K562 (cell line): ENCODE results near the gene TP73. TPM values are rescaled to one million over a fixed set of nuclear protein-coding genes. Genes with fewer than 3 reads are reported as not detected.
A peak's percentile ranks its signal among the peaks of the same experiment; 100 is the strongest.

ENCODE experiments used
- BHLHE40 ChIP-seq: IDR thresholded peaks from 2 replicates; pipeline ENCODE4 v1.6.1; 2011; ENCODE audit warnings: low read length, improper control_type of control experiment
- CBFA2T3 ChIP-seq: fragments of 450-650 bp; IDR thresholded peaks from 2 replicates; pipeline ENCODE4 v1.6.1; 2017
- CBX2 ChIP-seq: fragments of 200-600 bp; sonication (generic); IDR thresholded peaks from one replicate; pipeline ENCODE4 v1.6.1; 2012; ENCODE audit warnings: mild to moderate bottlenecking, low read length, inconsistent platforms; ENCODE audit not compliant: insufficient read depth, poor library complexity, severe bottlenecking
- DPF2 ChIP-seq: fragments of 450-650 bp; IDR thresholded peaks from 2 replicates; pipeline ENCODE4 v1.6.1; 2016
- GABPA ChIP-seq: fragments of 200-800 bp; sonication (Bioruptor generic); conservative IDR thresholded peaks from 2 replicates; pipeline ENCODE4 v1.6.1; 2016; ENCODE audit warnings: low read depth, missing genetic modification characterization, missing compliant biosample characterization
- HMG20A ChIP-seq: fragments of 450-650 bp; formaldehyde crosslinking; conservative IDR thresholded peaks from 2 replicates; pipeline ENCODE4 v1.4.0; 2020; ENCODE audit warnings: mild to moderate bottlenecking, mixed read lengths
- KLF10 ChIP-seq: fragments of 250-450 bp; sonication (Bioruptor Pico); IDR thresholded peaks from 2 replicates; pipeline ENCODE4 v1.6.1; 2021; ENCODE audit warnings: matching md5 sums
- NCOA6 ChIP-seq: fragments of 450-650 bp; IDR thresholded peaks from 2 replicates; pipeline ENCODE4 v1.6.1; 2017; ENCODE audit warnings: mild to moderate bottlenecking
- NR2C2 ChIP-seq, 2 experiments: fragments of 200-800 bp in 1 of 2; sonication (Bioruptor generic) in 1 of 2; sonication (generic) in 1 of 2; formaldehyde crosslinking in 1 of 2; IDR thresholded peaks; 2 replicates each; pipeline versions ENCODE4 v1.6.1 to v1.8.0; 2016 to 2022; ENCODE audit warnings: mild to moderate bottlenecking in 1 of 2, missing compliant biosample characterization in 1 of 2, missing genetic modification characterization in 1 of 2, missing genetic modification reagents in 1 of 2
- PHTF2 ChIP-seq: fragments of 250-450 bp; sonication (Bioruptor Pico); IDR thresholded peaks from 2 replicates; pipeline ENCODE4 v1.5.0; 2021; ENCODE audit warnings: mild to moderate bottlenecking
- POLR3A ChIP-seq: IDR thresholded peaks from 2 replicates; pipeline ENCODE4 v1.6.1; 2011; ENCODE audit warnings: borderline replicate concordance, mild to moderate bottlenecking, moderate library complexity; ENCODE audit not compliant: insufficient read length, insufficient read depth; ENCODE audit errors: extremely low read depth
- PPARD ChIP-seq: fragments of 250-450 bp; sonication (Bioruptor Pico); IDR thresholded peaks from 2 replicates; pipeline ENCODE4 v1.8.0; 2022; ENCODE audit warnings: inconsistent platforms, mild to moderate bottlenecking, moderate library complexity
- PRMT5 ChIP-seq: sonication (generic); formaldehyde crosslinking; IDR thresholded peaks from 2 replicates; pipeline ENCODE4 v1.5.0; 2020; ENCODE audit warnings: missing genetic modification reagents
- RBM25 ChIP-seq: fragments of 200-400 bp; formaldehyde crosslinking; IDR thresholded peaks from 2 replicates; pipeline ENCODE4 v1.6.1; 2018; ENCODE audit warnings: low read length, low read depth, moderate library complexity; ENCODE audit not compliant: severe bottlenecking
- RFX1 ChIP-seq: fragments of 450-650 bp; IDR thresholded peaks from 2 replicates; pipeline ENCODE4 v1.6.1; 2016; ENCODE audit warnings: mild to moderate bottlenecking, moderate library complexity
- STAT5A ChIP-seq: IDR thresholded peaks from 2 replicates; pipeline ENCODE4 v1.6.1; 2012; ENCODE audit warnings: low read length, inconsistent platforms, borderline replicate concordance
- ZNF124 ChIP-seq: sonication (generic); formaldehyde crosslinking; IDR thresholded peaks from 2 replicates; pipeline ENCODE4 v1.8.1; 2022; ENCODE audit warnings: missing genetic modification reagents
- ZNF174 ChIP-seq: fragments of 250-450 bp; sonication (Bioruptor Pico); IDR thresholded peaks from 2 replicates; pipeline ENCODE4 v1.4.0; 2020; ENCODE audit warnings: mild to moderate bottlenecking
- ZNF24 ChIP-seq: fragments of 450-650 bp; IDR thresholded peaks from 2 replicates; pipeline ENCODE4 v1.6.1; 2016
- ZNF347 ChIP-seq: fragments of 450-650 bp; formaldehyde crosslinking; IDR thresholded peaks from 2 replicates; pipeline ENCODE4 v1.4.0; 2020; ENCODE audit warnings: low read depth, mild to moderate bottlenecking, moderate library complexity
- ZNF408 ChIP-seq: fragments of 250-450 bp; sonication (Bioruptor Pico); IDR thresholded peaks from 2 replicates; pipeline ENCODE4 v1.4.0; 2020; ENCODE audit warnings: low read depth, mild to moderate bottlenecking, moderate library complexity
- ZNF449 ChIP-seq: fragments of 250-450 bp; sonication (Bioruptor Pico); IDR thresholded peaks from 2 replicates; pipeline ENCODE4 v1.8.0; 2022; ENCODE audit warnings: moderate library complexity, mild to moderate bottlenecking, inconsistent platforms
- ZNF695 ChIP-seq: fragments of 450-650 bp; formaldehyde crosslinking; IDR thresholded peaks from 2 replicates; pipeline ENCODE4 v1.4.0; 2020; ENCODE audit warnings: mild to moderate bottlenecking, moderate library complexity
- polyA plus RNA-seq, 8 experiments: library from polyadenylated mRNA; depleted of rRNA in 4 of 8; stranded (reverse) in 5 of 8; unstranded in 3 of 8; fragments of >200 nt; fragmentation: Nextera tagmentation in 2 of 8; fragmentation: Illumina TruSeq in 1 of 8; extraction: Ambion mirVana in 2 of 8; extraction: Trizol in 1 of 8; gene quantifications; 2 replicates each; pipeline versions ENCODE4 v1.2.1 to v1.2.3, GENCODE V29; 2011 to 2014; ENCODE audit warnings: inconsistent platforms in 1 of 8, missing spikeins in 1 of 8
- total RNA-seq, 7 experiments: library from RNA; depleted of rRNA in 6 of 7; stranded (reverse); fragments of >200 nt in 6 of 7; fragmentation: Illumina TruSeq in 2 of 7; extraction: Trizol in 2 of 7; gene quantifications; 2 replicates each; pipeline versions ENCODE4 v1.2.1 to v1.2.3, GENCODE V29; 2011 to 2021; ENCODE audit warnings: low replicate concordance in 1 of 7
- TF ChIP-seq, protein P1 (sequence below): sonication (generic); formaldehyde crosslinking; IDR thresholded peaks from 2 replicates; pipeline ENCODE4 v1.8.0; 2022; ENCODE audit warnings: mild to moderate bottlenecking, missing genetic modification reagents
- TF ChIP-seq, protein P2 (sequence below): fragments of 250-450 bp; sonication (Bioruptor Pico); IDR thresholded peaks from 2 replicates; pipeline ENCODE4 v1.6.1; 2021; ENCODE audit warnings: mild to moderate bottlenecking

TP73 gene
- total and polyA plus RNA-seq, 9 of the 15 experiments (the other 6 are each of a cell fraction or from before 2014, with no cell fraction given), result 0.07 to 1.6 (median 0.40) TPM; not detected in 2

DNA sequence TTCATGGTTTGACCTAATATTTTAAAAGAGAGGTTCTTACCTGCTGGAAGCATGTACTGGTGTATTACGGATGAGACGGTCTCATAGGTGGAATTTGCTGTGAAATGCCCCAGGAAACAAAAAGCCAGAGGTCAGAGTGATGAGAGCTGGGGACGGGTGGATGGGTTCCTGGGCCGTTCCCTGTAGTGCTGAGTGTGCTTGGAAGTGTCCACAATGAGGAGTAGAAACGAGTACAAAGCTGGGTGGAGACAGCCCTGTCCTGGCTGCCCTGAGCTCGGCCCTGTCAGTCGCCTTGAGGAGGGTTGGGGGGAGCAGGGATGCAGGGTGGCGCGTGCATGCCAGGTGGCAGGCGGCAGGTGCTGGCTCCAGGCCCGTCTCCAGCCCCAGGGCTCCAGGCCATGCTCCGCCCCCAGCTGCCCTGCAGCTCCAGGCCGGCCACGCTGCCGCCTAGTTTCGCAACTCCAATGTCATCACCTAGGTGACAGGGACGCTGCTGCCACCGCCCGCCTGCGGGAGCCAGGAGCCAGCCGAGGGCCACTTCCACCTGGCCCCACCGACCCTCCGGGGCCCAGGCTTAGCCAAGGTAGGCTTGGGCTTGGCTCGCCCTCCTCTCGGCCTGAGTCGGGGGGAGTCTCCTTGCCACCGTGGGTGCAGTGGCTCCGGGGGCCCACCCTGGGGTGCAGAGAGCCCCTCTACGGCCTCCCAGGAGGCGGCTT lies 16.4 kb downstream of the TP73 start (continued):
- TF ChIP-seq, protein P1, sequence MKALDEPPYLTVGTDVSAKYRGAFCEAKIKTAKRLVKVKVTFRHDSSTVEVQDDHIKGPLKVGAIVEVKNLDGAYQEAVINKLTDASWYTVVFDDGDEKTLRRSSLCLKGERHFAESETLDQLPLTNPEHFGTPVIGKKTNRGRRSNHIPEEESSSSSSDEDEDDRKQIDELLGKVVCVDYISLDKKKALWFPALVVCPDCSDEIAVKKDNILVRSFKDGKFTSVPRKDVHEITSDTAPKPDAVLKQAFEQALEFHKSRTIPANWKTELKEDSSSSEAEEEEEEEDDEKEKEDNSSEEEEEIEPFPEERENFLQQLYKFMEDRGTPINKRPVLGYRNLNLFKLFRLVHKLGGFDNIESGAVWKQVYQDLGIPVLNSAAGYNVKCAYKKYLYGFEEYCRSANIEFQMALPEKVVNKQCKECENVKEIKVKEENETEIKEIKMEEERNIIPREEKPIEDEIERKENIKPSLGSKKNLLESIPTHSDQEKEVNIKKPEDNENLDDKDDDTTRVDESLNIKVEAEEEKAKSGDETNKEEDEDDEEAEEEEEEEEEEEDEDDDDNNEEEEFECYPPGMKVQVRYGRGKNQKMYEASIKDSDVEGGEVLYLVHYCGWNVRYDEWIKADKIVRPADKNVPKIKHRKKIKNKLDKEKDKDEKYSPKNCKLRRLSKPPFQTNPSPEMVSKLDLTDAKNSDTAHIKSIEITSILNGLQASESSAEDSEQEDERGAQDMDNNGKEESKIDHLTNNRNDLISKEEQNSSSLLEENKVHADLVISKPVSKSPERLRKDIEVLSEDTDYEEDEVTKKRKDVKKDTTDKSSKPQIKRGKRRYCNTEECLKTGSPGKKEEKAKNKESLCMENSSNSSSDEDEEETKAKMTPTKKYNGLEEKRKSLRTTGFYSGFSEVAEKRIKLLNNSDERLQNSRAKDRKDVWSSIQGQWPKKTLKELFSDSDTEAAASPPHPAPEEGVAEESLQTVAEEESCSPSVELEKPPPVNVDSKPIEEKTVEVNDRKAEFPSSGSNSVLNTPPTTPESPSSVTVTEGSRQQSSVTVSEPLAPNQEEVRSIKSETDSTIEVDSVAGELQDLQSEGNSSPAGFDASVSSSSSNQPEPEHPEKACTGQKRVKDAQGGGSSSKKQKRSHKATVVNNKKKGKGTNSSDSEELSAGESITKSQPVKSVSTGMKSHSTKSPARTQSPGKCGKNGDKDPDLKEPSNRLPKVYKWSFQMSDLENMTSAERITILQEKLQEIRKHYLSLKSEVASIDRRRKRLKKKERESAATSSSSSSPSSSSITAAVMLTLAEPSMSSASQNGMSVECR (CRISPR knock-in tag), result peak; percentile 97
- TF ChIP-seq GABPA (tag), result no peak
- no peak for TF ChIP-seq ZNF174
- TF ChIP-seq KLF10 (CRISPR knock-in tag), result no peak
- no peak for TF ChIP-seq NCOA6
- TF ChIP-seq PHTF2 (CRISPR knock-in tag), result no peak
- TF ChIP-seq PPARD (CRISPR knock-in tag), result no peak
- no peak for TF ChIP-seq NR2C2 (CRISPR knock-in tag; IDR thresholded peaks at IDR 0.05)
- peak; percentile 67 for TF ChIP-seq NR2C2 (tag; IDR thresholded peaks at IDR 0.05)
- TF ChIP-seq ZNF347, result no peak
- no peak for TF ChIP-seq CBX2
- no peak for TF ChIP-seq ZNF408 (CRISPR knock-in tag)
- no peak for TF ChIP-seq STAT5A
- TF ChIP-seq ZNF449, result no peak
- TF ChIP-seq, protein P2, sequence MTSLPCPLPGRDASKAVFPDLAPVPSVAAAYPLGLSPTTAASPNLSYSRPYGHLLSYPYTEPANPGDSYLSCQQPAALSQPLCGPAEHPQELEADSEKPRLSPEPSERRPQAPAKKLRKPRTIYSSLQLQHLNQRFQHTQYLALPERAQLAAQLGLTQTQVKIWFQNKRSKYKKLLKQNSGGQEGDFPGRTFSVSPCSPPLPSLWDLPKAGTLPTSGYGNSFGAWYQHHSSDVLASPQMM (CRISPR knock-in tag), result no peak
- TF ChIP-seq RBM25, result no peak
- no peak for TF ChIP-seq ZNF24
- no peak for TF ChIP-seq POLR3A
- TF ChIP-seq HMG20A (CRISPR knock-in tag), result no peak
- TF ChIP-seq DPF2, result no peak
- peak; percentile 20; the same call in 1 of the 2 replicates for TF ChIP-seq ZNF124
- TF ChIP-seq PRMT5 (CRISPR knock-in tag), result no peak
- peak; percentile 42; the same call in 1 of the 2 replicates for TF ChIP-seq BHLHE40
- no peak for TF ChIP-seq CBFA2T3
- TF ChIP-seq RFX1, result peak; percentile 88
- no peak for TF ChIP-seq ZNF695
